Adrenal gland (tissue), 5 donors: ENCODE measurements around the gene OR6B2.

Experiments
- POLR2A ChIP-seq, 2 donors: fragments of 450-650 bp; IDR thresholded peaks; one replicate each; pipeline ENCODE4 v1.6.1; 2017; ENCODE audit warnings: antibody characterized with exemption in 2 of 2, mild to moderate bottlenecking in 2 of 2, moderate library complexity in 1 of 2
- TF ChIP-seq, protein P1 (sequence below), 6 experiments: fragments of 450-650 bp in 4 of 6; fragments of 200-600 bp in 2 of 6; sonication (generic) in 1 of 6; IDR thresholded peaks; 1 replicate in 5 of 6; 2 replicates in 1 of 6; pipeline versions ENCODE4 v1.5.1 to v1.8.0; 2016 to 2021; ENCODE audit warnings: antibody characterized with exemption in 6 of 6, mild to moderate bottlenecking in 2 of 6, moderate library complexity in 1 of 6
- donor health status: DM: no; HTN: no; CAD: no.

- TF ChIP-seq, protein P1, sequence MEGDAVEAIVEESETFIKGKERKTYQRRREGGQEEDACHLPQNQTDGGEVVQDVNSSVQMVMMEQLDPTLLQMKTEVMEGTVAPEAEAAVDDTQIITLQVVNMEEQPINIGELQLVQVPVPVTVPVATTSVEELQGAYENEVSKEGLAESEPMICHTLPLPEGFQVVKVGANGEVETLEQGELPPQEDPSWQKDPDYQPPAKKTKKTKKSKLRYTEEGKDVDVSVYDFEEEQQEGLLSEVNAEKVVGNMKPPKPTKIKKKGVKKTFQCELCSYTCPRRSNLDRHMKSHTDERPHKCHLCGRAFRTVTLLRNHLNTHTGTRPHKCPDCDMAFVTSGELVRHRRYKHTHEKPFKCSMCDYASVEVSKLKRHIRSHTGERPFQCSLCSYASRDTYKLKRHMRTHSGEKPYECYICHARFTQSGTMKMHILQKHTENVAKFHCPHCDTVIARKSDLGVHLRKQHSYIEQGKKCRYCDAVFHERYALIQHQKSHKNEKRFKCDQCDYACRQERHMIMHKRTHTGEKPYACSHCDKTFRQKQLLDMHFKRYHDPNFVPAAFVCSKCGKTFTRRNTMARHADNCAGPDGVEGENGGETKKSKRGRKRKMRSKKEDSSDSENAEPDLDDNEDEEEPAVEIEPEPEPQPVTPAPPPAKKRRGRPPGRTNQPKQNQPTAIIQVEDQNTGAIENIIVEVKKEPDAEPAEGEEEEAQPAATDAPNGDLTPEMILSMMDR (IDR thresholded peaks at IDR 0.05) = no peak
- no peak for TF ChIP-seq POLR2A (IDR thresholded peaks at IDR 0.05)
Observed at GRCh38 chr2:240014327-240014726, 15.9 kb downstream of the OR6B2 start.
